HG03558 (cell line): Measurements from ENCODE around the gene PTPRA.
"Not testable (repeated sequence)": the region's sequence is repeated elsewhere in the genome, so short reads cannot be mapped to it uniquely, and the experiment has no call there.

Source experiments
- ATAC-seq: cut with Tn5 transposase; IDR thresholded peaks from one replicate; pipeline ENCODE4 v1.9.1; 2021; ENCODE audit warnings: moderate number of reproducible peaks; ENCODE audit not compliant: unreplicated experiment; ENCODE audit errors: extremely low read depth

The PTPRA gene

GRCh38 chr20:2873010-2873746 lies at the start of gene PTPRA:
Gene PTPRA, plus strand, starts transcription at chr20:2873481. Its CDS starts 90,797 bp downstream, at chr20:2964278.
- peak; percentile 81 for ATAC-seq

DNA sequence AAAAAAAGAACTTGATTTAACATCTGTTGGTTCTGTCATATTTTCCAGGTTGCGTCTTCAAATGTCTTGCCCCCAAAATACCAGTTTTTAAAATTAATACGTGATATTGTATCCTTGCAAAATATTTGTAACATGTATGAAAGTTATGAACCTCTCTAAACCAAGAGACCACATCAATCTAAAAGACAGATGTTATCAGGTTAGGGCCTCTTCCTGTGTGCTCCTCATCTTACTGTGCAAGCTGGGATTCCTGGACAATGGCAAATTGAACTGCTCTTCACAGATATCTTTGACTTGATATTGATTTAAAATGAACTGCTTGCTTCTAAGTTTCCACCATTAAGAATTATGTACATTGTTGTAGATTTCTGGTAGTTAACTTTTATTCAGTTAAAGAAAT lies 47.5 kb upstream of the PTPRA start:
- ATAC-seq, result no peak

GRCh38 chr20:2826655-2827054 lies 46.6 kb upstream of the PTPRA start:
- ATAC-seq, result no peak

GRCh38 chr20:2829376-2829775 lies 43.9 kb upstream of the PTPRA start:
- no peak for ATAC-seq

GRCh38 chr20:2831206-2831605 lies 42.1 kb upstream of the PTPRA start:
- ATAC-seq, result not testable (repeated sequence)

DNA sequence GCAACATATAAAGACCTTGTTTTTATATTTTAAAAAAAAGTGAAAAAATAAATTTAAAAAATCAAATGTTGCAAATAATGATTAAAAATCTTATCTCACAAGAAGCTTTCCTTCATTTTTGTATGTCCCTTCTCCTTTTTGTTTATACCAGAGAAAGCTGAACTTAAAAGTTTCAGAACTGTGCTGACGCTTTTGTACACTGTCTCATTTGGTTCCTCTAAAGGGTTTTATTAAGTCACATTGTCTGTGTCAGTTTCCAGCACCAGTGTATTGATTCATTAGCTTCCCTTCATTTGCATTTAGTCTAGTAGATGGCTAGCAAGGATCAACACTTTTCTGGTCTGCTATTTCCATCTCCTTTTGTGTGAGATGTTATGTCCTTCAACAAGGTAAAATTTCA lies 39.5 kb upstream of the PTPRA start:
- ATAC-seq, result no peak

DNA sequence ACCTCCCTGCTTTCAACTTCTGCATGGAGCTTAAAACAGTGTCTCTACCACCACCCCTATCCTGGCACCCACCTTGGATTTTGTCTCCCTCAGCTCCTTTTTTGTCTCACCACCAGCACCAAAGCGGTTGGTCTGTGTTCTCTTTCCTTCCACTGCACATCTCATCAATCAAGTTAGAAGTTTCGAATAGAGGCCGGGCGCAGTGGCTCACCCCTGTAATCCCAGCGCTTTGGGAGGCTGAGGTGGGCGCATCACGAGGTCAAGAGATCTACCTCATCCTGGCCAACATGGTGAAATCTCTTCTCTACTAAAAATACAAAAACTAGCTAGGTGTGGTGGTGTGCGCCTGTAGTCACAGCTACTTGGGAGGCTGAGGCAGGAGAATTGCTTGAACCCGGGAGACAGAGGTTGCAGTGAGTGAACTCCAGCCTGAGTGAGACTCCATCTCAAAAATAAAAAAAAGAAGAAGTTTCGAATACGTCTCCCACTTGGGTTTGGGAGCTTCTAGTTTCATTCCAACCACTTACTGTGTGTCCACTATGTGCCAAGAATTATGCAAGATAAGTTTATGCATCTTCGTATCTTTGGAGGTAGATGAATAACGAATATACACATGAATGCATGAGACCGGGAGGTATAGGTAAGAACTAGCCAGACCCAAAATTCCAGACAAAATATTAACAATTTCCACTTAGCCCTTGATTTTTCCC lies 38.7 kb upstream of the PTPRA start:
- ATAC-seq, result no peak

DNA sequence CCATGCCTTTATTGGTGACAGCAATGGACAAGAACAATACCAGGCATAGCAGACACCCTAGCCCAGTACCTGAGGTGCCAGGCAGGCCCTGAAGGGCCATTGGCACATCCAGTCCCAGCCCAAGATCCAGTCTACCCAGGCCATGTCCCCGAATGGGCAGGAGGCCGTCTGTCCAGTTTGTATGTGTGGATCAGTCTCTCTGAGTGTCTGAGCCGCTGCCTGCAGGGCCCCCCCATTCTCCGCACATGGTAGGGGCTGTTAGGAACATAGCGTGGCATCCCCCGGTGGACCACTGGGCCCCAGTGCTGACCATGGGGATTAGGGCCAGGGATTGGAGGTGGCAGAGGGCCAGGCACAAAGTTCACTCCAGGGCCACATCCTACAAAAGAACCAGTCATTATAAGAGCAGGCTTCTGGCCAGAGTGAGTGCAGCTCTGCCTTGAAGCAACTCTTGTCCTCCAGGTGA lies 37.9 kb upstream of the PTPRA start:
- ATAC-seq, result no peak

DNA sequence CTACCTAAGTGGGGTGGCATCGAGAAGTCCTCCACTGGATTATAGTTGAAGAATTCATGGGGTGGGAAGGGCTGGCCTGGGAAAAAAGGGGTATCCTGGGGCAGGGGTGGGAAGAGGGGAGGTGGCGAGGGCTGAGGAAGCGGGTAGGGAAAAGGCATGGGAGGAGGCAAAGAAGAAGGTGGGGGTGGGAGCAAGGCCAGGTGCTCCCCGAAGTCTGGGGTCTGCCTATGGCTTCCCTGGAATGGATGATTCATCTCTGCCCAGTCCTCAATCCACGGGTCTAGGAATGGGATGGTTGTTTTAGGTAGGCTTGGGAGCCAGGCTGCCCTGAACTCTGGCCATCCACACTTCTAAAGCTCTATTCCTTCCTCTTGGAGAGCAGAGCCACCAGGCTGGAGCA lies 37.2 kb upstream of the PTPRA start:
- ATAC-seq, result no peak

DNA sequence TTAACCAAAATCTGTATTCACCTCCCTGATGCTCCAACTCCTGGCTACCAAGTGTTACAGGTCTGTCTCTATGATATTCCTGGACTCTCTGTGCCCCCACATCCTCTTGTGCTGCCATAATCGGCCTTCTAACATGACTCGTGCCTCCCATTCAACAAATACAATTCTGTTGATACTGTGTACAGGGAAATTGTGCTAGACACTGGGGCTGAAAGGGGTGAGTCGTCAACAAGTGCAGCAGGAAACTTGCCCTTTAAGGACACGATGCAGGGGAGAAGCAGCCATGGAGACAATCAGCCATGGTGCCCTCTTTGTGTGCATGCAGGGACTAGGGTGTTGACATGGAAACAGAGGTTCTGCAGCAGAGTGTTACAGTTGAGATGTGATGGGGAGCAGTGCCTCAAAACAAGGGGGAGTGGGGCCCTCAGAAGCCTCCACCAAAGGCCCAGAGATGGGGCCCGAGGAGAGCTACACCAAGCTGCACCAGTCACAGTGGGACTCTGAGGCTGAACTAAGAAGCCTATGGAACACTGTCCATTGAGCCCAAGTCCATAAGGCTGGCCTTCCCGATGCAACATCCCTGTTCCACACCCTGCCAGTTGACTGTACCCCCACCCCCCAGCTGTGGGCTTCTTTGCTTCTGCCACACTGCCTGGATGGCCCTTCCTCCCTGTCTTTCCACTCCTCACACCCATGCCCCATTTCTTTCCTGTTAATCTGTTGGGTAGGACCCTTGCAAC lies 35.9 kb upstream of the PTPRA start:
- no peak for ATAC-seq

- ATAC-seq, result no peak
Observed at GRCh38 chr20:2838170-2838797, 35.0 kb upstream of the PTPRA start.

GRCh38 chr20:2838847-2839671 lies 34.2 kb upstream of the PTPRA start:
- ATAC-seq, result no peak

DNA sequence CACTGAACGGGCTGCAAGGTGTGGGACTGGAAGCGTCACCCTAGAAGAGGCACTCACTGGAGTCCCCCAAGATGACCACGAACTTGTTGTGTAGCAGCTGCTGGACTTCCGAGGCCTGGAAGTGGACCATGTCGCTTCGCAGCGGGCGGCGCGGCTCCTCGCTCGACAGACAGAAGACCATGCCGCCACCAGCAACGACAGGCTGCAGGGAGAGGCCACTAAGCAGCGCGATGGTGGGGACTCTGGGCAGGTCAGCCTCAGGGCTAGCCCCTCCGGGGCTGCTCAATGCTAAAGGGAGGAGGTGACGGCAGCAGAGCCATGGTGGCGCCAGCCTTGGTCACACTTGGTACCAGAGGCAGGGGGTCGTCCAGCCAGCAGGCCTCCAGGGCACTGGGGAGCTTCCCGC lies 33.5 kb upstream of the PTPRA start:
- no peak for ATAC-seq

DNA sequence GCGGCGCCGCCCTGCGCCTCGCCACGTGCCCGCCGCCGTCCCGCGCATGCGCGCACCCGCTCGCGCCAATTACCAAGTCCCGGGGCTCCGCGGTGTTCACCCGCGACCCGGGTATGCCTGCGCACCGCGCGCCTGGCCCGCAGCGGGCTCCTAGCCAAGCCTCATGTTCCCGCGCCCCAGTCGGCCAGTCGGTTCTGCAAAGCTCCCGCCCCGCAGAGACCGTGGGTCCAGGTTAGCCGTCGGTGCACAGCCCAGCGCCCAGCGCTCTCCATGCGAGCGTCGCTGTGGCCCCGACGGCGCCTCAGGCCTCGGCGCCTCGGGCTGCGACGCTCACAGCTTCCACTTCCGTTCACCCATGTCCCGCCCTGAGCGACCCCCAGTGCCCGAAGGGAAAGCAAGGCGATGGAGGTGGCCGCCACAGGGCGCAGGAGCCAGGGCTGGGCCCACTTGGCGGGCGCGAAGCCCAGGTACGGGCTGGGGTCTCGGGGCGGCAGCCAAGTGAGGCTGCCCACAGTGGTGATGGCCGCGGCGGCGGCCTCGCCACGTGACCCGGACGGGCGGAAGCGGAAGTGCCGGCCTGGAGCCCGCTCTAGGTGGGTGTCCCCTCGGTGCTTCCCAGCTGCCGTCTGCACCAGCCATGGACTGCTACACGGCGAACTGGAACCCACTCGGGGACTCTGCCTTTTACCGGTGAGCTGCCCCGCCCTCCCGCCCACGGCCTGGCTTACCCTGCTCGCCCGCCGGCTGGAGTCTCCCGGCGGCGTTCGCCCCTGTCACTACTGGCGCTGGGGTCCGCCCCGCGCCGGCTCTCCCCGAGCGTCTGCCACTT lies 32.9 kb upstream of the PTPRA start, which contains the start of the genes PCED1A and VPS16:
TSS of gene PCED1A (minus strand) at position 518 of the 829 bp plus-strand sequence. CDS start 743 bp downstream, outside the sequence.
TSS of gene VPS16 (plus strand) at position 608 of the 829 bp plus-strand sequence. CDS start at position 638, 30 bp downstream.
- peak; percentile 81 for ATAC-seq

GRCh38 chr20:2840967-2841531 lies 32.2 kb upstream of the PTPRA start:
- no peak for ATAC-seq

DNA sequence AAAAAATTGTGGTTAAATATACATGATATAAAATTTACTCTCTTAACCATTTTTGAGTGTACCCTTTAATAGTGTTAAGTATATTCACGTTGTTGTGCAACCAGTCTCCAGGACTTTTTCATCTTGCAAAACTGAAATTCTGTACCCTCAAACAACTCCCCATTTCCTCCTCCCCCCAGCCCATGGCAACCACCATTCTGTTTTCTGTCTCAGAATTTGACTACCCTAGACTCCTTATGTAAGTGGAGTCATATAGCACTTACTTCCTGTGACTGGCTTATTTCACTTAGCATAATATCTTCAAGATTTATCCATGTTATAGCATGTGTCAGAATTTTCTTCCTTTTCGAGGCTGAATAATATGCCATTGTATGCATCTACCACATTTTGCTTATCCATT lies 27.7 kb upstream of the PTPRA start:
- ATAC-seq, result no peak

DNA sequence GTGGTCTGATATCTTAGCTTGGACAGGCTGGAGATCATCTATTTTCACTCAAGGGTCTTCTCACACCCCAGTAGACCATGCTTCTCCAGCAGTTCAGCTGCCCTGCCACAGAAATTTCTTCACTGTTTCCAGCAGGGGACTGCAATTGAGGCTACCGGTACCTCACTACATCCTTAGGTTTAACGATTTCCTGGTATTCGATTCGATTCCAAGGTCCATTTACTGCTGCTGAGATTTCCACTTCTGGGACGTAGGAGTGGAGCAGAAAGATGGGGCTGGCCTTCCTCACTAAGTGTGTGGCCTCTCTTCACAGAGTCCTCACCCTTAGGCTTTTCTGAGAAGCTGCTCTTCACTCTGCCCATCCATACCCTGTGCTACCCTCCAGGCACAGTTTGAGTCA lies 26.6 kb upstream of the PTPRA start:
- no peak for ATAC-seq

DNA sequence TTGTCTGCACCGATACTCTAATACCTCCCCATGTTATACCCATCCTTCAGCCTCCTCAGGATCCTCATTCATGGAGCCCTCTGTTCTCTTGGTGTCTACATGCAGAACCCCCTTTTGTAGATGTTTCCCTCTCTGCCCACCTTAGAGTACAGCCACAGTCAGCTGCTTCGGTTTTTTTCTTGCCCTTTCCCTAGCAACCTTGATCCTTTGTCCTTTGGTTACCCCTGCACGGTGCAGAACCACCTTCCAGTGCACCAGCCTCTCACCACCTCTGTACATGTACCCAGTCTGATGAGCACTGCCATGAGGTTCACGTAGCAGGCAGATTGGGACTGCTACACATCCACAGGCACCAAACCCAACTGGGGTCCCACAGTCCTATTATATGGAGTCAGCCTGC lies 25.5 kb upstream of the PTPRA start:
- ATAC-seq, result no peak
